ENCODE data around the gene SLC35A1. TPM values are rescaled to one million over a fixed set of nuclear protein-coding genes. Genes with fewer than 3 reads are reported as not detected.
A peak's percentile ranks its signal among the peaks of the same experiment; 100 is the strongest.

The SLC35A1 gene
- total RNA-seq, 3 donors from 2014 or later (not counting 1 experiment from before 2014, with no cell fraction given): 10.9 to 14.8 (median 13.4) TPM

- Histone ChIP-seq H3K27me3 (ENCODE audit: control insufficient read depth, insufficient read depth, low read length) (no peaks in the 10 kb centered on the region), H3K4me1 (ENCODE audit: control insufficient read depth, insufficient read depth, low read length) (no peaks in the 10 kb centered on the region), H3K9me3 (ENCODE audit: control insufficient read depth, insufficient read depth, low read length) (no peaks in the 10 kb centered on the region), H3K36me3 (ENCODE audit: control insufficient read depth, insufficient read depth, low read length) (peaks cover 16% of the 10 kb centered on the region), H3K27ac (ENCODE audit: low read length) (no peak overlapping the region), H3K4me3 (ENCODE audit: low read length) (no peak overlapping the region)
- WGBS (ENCODE audit: insufficient coverage): 100% methylated on average over 1 of the region's 1 CpG
- Mint-ChIP-seq H3K27ac (peak overlapping the region; percentile 41 to 55), H3K36me3 (peaks cover 8% of the 10 kb centered on the region), H3K4me3 (no peak overlapping the region), H3K9me3 (no peaks in the 10 kb centered on the region), H3K4me1 (peaks cover 6 to 21% of the 10 kb centered on the region in 2 donors), H3K27me3 (ENCODE audit: low read depth in 2 of 2) (no peaks in the 10 kb centered on the region)
- ATAC-seq (no peak), DNase-seq (no peak)
- intact Hi-C loops (cut with micrococcal nuclease): no loop called here
- no peak for TF ChIP-seq CTCF (IDR thresholded peaks at IDR 0.05)
Observed at GRCh38 chr6:87529221-87529620, 56.4 kb downstream of the SLC35A1 start.

GRCh38 chr6:87534377-87535047, 61.7 kb downstream of the SLC35A1 start:
- Mint-ChIP-seq H3K27ac (no peak overlapping the region), H3K4me3 (no peak overlapping the region)
- TF ChIP-seq CTCF (IDR thresholded peaks at IDR 0.05): no peak

GRCh38 chr6:87538510-87539260, 65.9 kb downstream of the SLC35A1 start:
- DNase-seq: no peak
- no peak for ATAC-seq
- Histone ChIP-seq H3K36me3 (ENCODE audit: control insufficient read depth, insufficient read depth, low read length) (peaks cover 32% of the 10 kb centered on the region), H3K4me1 (ENCODE audit: control insufficient read depth, insufficient read depth, low read length) (no peaks in the 10 kb centered on the region), H3K4me3 (ENCODE audit: low read length) (no peak overlapping the region), H3K27me3 (ENCODE audit: control insufficient read depth, insufficient read depth, low read length) (no peaks in the 10 kb centered on the region), H3K27ac (ENCODE audit: low read length) (no peak overlapping the region), H3K9me3 (ENCODE audit: control insufficient read depth, insufficient read depth, low read length) (peaks cover 3% of the 10 kb centered on the region)
- Mint-ChIP-seq H3K4me3 (no peak overlapping the region), H3K27me3 (ENCODE audit: low read depth in 2 of 2) (no peaks in the 10 kb centered on the region), H3K27ac (no peak overlapping the region), H3K9me3 (no peaks in the 10 kb centered on the region), H3K36me3 (peaks cover 13% of the 10 kb centered on the region), H3K4me1 (peaks cover 0 to 5% of the 10 kb centered on the region in 2 donors)
- intact Hi-C loops (cut with micrococcal nuclease): no loop called here
- TF ChIP-seq CTCF (IDR thresholded peaks at IDR 0.05): no peak
- WGBS (ENCODE audit: insufficient coverage): no CpG with 5 or more reads among the region's 1 CpG

More at GRCh38 chr6:87534377-87535047, 61.7 kb downstream of the SLC35A1 start:
- Mint-ChIP-seq H3K4me1 (peaks cover 6 to 11% of the 10 kb centered on the region in 2 donors), H3K9me3 (no peaks in the 10 kb centered on the region), H3K36me3 (peaks cover 13% of the 10 kb centered on the region), H3K27me3 (ENCODE audit: low read depth in 2 of 2) (no peaks in the 10 kb centered on the region)
- peaks cover 23% of the 10 kb centered on the region for H3K36me3 ChIP-seq (ENCODE audit: control insufficient read depth, insufficient read depth, low read length)
- H3K27ac ChIP-seq (ENCODE audit: low read length): no peak overlapping the region
- no peak for ATAC-seq
- no peak for DNase-seq
- H3K4me1 ChIP-seq (ENCODE audit: control insufficient read depth, insufficient read depth, low read length): no peaks in the 10 kb centered on the region
- intact Hi-C loops (cut with micrococcal nuclease): no loop called here
- peaks cover 2% of the 10 kb centered on the region for H3K9me3 ChIP-seq (ENCODE audit: control insufficient read depth, insufficient read depth, low read length)
- WGBS (ENCODE audit: insufficient coverage): 98% methylated on average over 2 of the region's 2 CpGs
- no peaks in the 10 kb centered on the region for H3K27me3 ChIP-seq (ENCODE audit: control insufficient read depth, insufficient read depth, low read length)
- H3K4me3 ChIP-seq (ENCODE audit: low read length): no peak overlapping the region
